GM18909 (cell line): ENCODE measurements around the gene ATRIP.

Experiments used
- ATAC-seq: cut with Tn5 transposase; IDR thresholded peaks from one replicate; pipeline ENCODE4 v1.9.1; 2021; ENCODE audit warnings: mild to moderate bottlenecking; ENCODE audit not compliant: unreplicated experiment, poor library complexity

Gene ATRIP

DNA sequence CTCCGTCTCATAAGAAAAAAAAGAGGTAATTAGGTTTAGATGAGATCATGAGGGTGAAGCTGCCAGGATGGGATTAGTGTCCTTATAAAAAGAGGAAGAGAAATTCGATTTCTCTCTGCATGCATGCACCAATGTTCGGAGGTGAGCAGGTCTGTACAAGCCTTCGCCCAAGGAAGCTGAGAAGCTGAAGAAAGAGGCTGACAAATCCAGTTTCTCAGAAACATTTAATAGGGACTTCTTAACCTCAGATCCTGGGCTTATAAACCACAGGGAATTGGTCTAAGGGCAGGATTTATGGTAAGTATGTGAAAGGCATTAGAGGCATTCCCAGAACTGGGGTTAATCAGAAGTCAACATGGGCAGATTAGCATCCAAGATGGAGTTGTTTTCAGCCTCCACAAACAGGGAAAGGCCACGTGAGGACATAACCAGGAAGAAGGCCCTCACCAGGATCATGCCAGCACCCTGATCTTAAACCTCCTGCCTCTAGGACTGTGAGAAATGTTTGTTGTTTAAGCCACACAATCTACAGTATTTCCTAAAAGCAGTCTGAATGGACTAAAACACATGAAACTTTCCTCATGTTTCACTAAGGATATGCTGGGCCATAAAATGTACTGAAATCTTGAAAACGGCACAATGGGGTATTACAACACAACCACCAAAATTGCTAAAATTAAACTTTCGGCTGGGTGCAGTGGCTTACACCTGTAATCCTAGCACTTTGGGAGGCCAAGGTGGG lies 46.1 kb downstream of the ATRIP start:
- no peak for ATAC-seq

- ATAC-seq, result no peak
These were observed 46.6 kb downstream of the ATRIP start for GRCh38 chr3:48493203-48493501.

GRCh38 chr3:48500656-48501055 lies 54.1 kb downstream of the ATRIP start:
- ATAC-seq, result no peak

GRCh38 chr3:48501196-48501595 lies 54.7 kb downstream of the ATRIP start:
- ATAC-seq, result no peak

DNA sequence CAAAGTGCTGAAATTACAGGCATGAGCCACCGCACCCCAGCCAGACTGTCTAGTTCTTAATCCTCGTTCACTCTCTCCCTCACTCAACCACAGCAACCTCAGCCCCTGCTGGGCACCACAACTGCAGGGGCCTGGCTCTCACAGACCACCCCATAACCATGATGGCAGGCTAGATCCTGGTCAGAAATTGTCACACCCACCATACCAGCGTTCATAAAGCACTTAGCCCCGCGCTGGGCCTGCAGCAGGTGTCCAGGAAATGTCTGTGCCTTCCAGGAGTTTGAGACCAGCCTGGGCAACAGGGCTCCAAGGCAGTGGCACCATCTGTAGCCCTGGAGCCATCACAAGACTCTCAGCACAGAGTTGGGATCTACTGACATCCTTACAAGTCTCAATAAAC lies 55.6 kb downstream of the ATRIP start:
- ATAC-seq, result no peak

DNA sequence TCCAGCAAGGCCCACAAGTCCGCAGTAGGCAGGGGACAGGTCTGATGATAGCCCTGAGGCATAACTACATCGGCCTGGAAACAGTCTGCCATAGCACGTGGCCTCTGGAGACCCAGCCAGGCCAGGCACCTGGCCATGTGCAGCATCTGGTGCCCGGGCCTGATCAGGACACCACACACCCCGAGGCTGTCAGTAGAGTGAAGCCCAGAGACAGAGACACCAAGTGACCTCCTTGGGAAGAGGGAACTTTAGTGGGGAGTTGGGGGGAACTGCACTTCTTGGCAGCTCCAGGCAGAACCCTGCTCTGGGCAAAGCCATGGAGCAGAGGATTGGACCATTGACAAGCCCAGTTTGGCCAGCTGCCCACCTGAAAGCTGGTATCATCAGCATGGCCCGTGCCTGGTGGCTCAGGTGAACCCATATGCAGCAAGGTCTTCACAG lies 56.2 kb downstream of the ATRIP start:
- ATAC-seq, result no peak

- no peak for ATAC-seq
These were observed 57.0 kb downstream of the ATRIP start for GRCh38 chr3:48503401-48504050.

DNA sequence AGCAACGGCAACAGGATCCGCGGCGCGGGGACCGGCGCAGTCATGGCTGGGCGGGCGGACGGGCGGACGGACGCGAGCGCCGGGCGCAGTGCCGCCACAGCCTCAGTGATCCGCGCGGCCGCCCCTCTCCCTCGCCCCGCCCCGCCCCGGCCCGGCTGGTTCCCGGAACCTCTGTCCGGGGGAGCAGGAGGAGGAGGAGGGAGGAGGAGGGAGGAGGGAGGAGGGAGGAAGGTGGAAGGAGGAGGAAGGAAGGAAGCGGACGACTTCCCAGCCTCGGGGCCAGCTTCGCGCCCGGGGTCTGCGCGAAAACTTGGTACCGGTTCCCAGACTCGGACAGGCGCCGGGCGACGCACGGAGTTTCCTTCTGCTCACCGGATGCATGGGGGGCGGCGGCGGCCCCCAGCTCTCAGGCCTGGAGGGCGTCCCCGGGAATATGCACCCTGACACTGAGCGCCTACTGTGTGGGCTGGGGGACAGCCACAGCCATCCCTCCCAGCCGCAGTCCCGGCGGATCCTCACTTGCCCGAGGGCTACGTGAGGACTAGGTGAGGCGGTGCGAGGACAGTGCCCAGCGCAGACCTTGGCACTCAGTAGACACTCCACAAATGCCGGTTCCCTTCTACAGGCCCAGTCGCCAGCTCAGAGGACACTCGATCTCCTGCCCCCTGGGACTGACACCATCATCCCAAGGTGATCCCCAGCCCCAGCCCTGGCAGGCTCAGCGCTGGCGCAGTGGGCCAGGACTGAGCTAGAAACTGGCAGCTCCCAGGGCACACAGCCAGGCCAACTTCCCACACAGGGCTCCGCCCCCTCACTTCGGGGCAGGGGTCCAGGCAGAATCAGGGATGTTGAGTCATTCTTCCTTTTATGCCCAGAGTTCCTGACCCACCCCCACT lies 57.8 kb downstream of the ATRIP start, which contains the start of gene SHISA5:
Gene SHISA5, minus strand, starts transcription at position 124 of the 896 bp plus-strand sequence. Its CDS starts 80 bp downstream, at position 44.
- no peak for ATAC-seq

- ATAC-seq, result no peak
These were observed 58.6 kb downstream of the ATRIP start for GRCh38 chr3:48505146-48505545.

- no peak for ATAC-seq
These were observed 59.5 kb downstream of the ATRIP start for GRCh38 chr3:48505968-48506504.

DNA sequence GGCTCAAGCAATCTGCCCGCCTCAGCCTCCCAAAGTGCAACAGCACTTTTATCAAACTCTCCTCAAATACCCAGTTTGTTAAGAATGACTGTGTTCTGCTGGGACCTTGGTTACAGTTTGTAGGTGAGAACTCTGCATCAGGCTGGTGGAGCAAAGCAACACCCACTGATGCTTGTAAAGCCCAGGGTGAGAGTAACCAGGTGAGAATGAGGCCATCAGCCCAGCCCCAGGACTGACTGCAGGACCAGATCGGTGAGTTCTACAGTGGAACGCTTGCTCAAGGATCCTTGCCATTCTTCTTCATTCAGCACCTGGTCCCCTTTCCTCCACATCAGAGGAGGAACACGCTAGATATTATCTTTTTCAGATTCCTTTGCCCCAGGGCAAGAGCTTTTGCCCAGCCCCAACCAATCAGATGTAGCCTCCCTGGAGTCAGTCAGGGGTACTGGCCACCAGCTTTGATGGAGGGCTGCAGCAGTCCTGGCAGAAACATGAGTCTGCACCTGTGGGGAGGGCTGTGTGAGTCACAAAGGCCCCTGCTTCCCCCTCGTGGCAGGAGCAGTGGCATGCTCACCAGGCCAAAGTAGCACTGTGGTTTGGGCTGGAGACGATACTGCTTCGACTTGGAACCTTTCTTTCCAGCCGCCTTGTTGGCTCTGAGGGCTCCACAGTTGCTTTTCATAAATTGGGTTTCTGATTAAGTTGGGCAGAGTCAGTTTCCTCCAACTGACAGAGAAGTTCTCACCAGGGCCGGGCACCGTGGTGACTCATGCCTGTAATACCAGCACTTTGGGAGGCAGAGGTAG lies 60.9 kb downstream of the ATRIP start:
- ATAC-seq, result peak; percentile 62

GRCh38 chr3:48511551-48511950 lies 65.0 kb downstream of the ATRIP start:
- ATAC-seq, result no peak

DNA sequence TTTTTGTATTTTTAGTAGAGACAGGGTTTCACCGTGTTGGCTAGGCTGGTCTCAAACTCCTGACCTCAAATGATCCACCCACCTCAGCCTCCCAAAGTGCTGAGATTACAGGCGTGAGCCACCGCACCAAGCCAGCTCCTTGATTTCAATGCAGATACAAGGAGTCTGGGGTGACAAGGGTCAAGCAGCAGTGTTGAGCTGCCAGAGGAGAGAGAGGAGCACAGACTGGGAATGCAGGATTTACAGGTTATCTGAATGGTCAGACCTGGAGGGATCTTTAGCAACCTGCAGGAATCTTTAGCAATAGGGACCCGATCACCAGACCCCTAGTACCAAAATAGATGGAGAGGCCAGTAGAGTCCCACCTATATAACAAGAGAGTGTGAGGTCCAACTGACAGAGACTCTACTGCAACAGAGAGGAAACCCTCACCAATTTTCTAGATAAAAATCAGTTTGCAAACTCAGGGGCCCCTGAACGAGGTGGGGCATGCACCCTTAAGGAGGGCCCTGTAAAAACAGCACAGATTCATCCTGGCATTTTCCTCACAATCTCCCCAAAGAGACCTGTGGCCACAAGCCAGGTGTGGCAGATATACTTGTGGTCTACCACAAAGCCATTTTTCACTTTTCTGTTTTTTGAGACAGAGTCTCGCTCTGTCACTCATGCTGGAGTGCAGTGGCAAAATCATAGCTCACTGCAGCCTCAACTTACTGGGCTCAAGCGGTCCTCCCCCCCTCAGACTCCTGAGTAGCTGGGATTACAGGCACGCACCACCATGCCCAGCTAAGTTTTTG lies 68.1 kb downstream of the ATRIP start:
- no peak for ATAC-seq
